Frontal cortex (tissue), 4 donors: ENCODE data around the gene CSNK2B. TPM values are rescaled to one million over a fixed set of nuclear protein-coding genes. Genes with fewer than 3 reads are reported as not detected.

Experiments used
- DNase-seq, 2 donors: peaks; one replicate each; pipeline ENCODE4 v3.0.0; 2012; ENCODE audit warnings: low spot score in 2 of 2
- FAIRE-seq: peaks from 2 replicates; lab custom pipeline; 2012; peaks lifted over from hg19 to GRCh38; lab: Jason Lieb, UNC
- total RNA-seq: library from RNA; depleted of rRNA; stranded (reverse); fragments of >200 nt; gene quantifications from one replicate; pipeline ENCODE4 v1.2.3, GENCODE V29; 2014
- donor health status: control.
- donor health status: control.
- donor health status: control.

Gene CSNK2B
- total RNA-seq, 1 donor from 2014 or later, result 66.0 TPM

DNA sequence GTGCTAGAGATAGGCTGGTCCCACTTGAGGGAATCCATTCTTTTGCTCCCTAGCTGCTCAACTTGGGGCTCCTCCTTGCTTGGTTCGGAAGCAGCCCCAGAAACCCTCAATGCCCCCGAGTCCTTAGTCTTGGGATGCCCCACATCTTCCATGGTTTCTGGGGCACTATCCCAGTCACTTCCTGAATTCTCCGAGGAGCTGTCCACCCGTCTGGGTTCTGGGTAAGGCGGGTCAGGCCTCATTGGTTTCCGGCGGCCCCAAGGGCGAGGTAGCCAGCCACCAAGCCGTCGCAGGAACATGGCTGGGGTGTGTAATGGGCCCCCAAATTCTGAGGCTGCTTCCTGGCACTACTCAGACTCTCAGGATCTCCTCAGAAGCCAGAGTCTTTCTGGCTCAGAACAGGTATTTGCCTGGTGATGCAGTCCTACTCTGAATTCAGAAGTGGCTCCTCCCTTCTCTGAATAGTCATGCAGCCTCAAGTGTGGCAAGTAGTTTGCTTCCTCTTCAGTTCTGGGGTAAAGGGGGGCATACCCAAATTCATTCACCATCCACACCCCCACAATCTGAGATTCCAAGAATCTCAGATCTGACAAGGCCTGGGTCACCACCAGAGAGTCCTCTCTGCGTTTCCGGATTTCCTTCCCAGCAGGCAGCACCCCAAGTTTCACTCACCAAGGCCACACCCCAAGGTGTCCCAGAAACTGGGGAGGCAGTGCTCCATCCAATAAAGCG lies 6.1 kb upstream of the CSNK2B start:
- FAIRE-seq, result no peak
- no peak for DNase-seq

DNA sequence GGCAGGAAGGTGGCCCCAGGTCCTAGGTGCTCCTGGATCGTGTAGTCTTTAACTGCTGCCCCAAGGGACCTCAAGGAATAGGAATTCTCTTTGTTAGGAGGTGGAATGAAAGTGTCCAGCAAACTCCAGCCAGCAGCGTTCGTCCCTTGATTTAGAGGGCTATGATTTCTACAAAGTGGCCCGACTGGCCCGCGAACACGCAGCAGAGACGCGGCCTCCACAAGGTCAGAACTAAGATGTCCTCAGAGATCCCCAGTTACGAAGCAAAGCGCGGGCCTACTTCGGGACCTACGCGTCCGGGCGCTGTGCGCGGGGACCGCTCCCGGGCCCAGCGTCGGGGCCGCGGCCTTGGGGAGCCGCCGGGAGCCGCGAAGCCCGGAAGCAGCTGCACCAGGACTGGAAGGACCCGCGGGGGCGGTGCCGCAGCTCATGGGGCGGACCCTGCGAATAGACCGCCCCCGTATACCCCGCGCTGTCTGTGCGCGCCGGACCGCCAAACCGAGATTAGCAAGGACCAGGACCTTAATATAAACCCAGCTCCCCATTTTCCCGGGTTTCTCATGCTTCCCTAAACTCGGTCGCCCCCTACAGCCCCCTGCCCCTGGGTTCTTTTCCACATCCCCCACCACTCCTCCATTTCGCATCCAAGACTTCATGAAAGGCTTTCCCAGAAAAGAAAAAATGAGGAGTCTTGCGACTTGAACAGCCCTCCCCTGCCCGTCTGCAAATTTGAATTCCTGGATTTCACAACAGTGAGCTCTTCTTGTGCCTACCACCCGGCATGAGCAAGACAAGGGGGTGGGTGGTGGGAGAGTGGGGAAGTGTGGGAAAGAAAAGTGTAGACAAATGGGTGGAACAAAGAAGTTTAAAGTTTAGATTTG lies 5.3 kb upstream of the CSNK2B start, which contains the start of gene C6orf47:
C6orf47 (minus strand) TSS at position 398 of the 881 bp plus-strand sequence. CDS start 831 bp downstream, outside the sequence.
- FAIRE-seq, result no peak
- peak; percentile 75 to 87 for DNase-seq

DNA sequence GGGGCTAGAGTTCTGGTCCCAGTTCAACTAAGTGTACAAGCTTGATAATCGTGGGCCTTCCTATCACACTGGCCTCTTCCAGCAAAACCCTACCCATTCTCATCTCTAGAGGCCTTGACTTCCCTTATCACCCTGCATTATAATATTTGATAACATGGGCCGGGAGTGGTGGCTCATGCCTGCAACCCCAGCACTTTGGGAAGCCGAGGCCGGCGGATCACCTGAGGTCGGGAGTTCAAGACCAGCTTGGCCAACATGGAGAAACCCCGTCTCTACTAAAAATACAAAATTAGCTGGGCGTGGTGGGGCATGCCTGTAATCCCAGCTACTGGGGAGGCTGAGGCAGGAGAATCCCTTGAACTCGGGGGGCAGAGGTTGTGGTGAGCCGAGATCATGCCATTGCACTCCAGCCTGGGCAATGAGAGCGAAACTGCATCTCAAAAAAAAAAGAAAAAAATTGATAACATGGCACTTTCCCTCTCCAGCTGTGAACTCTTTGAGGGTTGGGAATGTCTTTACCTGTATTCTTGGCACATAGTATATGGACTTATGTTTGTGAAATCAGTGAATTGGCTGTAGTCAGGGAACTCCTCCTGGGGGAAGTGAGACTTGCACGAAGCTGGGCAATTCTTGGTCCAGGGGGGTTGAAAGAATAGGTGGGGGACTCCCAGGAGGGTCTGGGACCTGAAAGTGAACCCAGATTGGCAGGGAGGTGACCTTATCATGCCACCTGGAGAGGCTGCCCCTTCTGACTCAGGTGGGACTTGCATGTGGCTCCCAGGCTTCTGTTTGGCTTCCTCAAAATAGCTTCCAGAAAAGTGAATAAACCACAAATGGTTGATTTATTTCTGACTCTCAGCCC lies 4.4 kb upstream of the CSNK2B start:
- FAIRE-seq, result no peak
- DNase-seq, result no peak

DNA sequence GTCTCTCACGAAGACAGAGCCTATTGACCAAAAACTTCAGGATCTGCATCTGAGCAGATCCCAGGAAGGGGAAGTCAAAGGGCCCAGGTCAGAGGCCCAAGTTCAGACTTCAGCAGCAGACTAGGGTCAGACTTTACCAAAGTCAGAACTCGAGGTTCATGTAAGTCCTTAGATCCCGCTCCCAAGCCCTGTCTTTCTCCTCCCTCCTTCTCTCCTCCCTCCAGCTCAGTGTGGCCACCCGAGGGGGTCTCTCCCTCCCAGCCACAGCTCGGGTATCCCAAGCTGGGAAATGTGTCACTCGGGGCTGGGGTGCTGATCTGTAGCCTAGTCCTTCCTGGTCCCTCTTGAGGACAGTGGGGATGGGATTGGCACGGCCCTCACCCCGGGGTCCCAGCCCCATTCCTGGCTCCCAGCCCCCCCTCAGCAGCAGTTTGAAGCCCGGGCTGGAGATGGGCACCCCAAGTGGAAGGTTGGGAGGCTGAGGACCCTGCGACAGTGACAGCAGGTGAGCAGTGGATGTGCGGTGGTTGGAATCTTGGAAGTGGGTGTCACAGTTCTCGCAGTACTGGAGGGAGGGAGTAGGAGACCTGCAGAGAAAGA lies 3.7 kb upstream of the CSNK2B start:
- no peak for DNase-seq
- no peak for FAIRE-seq

DNA sequence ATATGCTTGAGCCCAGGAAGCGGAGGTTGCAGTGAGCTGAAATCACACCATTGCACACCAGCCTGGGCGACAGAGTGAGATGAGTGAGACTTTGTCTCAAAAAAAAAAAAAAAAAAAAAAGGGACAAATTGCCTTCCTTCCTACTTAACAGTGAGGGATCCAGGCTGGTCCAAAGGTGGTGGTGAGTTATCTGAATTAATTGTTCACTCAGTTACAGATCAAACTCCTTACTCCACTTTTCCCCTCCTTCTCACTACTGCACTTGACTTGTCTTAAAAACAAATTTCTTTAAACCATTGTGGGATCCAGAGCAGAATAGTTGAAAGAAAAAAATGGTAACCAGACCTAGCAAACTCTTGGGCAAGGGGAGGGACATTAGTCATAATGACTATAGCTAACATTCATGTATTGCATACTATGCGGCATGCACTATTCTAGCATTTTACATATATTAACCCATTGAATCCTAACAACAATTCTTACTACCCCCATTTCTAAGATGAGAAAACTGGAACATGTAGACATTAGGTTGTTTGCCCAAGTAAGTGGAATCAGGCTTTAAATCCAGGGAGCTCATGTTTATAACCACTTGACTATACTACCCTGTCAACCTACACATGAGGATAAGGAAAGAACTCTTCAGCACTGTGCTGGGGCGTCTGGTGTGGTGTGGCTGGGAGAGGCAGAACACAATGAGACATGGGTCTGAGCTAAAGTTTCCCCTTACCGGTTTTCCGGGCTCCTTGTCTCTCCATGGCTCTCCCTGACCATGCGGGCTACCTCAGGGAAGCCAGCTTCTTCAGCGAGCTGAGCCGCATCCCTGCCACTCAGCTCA lies 2.5 kb upstream of the CSNK2B start:
- FAIRE-seq, result no peak
- no peak for DNase-seq

DNA sequence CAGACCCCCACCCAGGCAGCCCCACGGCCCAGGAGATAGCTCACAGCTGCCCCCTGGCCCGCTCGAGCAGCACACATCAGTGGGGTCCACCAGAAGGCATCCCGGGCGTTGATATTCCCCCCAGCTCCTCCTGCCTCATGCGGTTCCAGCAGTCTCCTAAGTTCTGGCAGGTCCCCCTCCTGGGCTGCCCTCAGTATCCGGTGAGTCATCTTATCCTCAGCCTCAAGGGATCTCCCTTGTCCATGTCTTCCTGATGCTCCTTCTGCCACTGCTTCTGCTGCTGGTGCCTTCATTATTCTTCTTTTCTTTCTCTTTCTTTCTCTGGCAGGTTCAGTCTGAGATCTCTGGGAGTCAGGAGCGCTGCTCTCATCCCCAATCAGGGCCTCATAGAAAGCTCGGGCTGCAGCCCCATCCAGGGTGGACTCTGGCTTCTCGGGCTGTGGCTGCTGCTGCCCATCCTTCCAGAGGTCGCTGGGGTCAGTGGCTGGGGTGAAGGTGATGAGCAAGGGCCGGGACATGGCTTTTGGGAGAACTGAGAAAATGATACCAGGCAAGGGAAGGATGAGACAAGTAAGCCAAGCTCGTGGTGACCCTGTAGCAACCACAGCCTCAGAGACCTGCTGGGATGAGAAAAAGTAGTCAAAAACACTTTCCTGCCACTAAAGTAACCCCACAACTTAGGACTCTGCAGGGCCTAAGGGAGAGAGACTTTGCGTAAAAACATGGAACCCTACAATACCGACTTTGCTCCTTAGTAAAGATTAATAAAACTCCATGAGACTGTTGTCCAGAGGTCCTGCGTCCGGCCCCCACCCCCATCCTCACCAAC lies 1.7 kb upstream of the CSNK2B start:
- no peak for FAIRE-seq
- peak in 1 of 2 donors; percentile 58 for DNase-seq

DNA sequence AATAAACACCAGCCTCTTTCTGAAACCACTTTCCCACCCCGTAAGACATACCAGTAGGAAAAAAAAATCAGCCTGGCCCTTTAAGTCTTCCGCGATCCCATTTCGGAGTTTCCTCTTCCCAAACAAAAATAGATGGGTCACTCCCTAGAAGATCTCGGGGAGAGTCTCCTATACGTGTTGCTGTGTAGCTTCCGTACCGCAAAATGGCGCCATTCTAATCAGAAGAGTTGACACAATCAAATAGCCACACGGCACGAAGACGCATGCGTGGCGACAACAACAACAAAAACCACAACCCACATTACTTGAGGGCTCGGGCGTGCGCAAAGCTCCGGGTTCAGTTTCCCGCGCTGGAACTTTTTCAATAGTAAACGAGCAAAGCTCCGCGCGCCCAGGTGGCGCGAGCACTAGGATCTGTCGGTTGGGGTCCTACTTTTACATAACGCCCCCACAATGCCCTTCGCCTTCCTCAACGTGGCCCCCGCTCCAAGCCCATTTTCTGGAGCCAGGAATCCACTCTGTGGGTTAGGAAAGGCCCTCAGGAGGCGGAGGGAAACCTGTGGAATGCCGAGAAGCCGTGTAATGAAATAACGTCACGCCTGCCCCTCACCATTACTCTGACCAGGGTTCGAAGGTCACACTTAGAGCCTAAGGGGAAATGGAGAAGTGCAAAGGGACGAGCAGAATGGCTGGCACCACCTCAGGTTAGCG lies 935 bp upstream of the CSNK2B start, which contains the start of gene GPANK1:
GPANK1 (minus strand) TSS at position 208 of the 711 bp plus-strand sequence. CDS start 519 bp downstream, outside the sequence.
- DNase-seq (peak; percentile 80 to 81), FAIRE-seq (no peak)

DNA sequence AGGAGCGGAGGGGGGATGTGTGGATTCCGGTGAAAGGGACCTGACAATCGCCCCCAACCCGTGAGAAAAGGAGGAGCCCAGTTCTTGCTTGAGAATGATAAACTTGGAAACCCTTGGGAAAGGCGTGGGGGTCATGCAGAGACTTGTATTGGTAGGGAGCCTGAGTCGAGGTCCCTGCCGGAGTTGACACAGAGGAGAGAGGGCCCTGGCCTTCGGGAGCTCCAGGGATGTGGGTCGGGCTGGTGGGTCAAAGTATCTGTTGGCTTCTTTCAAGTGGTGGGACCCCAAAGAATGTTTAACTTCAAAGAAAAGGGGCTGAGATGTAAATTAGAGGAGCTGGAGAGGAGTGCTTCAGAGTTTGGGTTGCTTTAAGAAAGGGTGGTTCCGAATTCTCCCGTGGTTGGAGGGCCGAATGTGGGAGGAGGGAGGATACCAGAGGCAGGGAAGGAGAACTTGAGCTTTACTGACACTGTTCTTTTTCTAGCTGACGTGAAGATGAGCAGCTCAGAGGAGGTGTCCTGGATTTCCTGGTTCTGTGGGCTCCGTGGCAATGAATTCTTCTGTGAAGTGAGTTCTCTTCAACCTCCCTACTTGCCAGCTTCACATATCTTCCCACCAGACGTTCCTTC lies 571 bp downstream of the CSNK2B start:
- FAIRE-seq (no peak), DNase-seq (no peak)

DNA sequence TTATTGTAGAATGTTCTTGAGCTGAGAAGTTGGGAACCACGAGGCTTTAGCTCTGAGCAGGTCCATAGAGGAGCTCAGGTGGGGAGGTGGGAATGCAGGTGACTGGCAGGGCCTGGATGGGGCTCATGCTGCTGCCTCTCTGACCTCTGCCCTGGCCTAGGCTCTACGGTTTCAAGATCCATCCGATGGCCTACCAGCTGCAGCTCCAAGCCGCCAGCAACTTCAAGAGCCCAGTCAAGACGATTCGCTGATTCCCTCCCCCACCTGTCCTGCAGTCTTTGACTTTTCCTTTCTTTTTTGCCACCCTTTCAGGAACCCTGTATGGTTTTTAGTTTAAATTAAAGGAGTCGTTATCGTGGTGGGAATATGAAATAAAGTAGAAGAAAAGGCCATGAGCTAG lies 3.8 kb downstream of the CSNK2B start, which contains the start of gene LY6G5B:
LY6G5B (plus strand) TSS at position 301 of the 400 bp plus-strand sequence. CDS start 975 bp downstream, outside the sequence.
- FAIRE-seq, result no peak
- no peak for DNase-seq

DNA sequence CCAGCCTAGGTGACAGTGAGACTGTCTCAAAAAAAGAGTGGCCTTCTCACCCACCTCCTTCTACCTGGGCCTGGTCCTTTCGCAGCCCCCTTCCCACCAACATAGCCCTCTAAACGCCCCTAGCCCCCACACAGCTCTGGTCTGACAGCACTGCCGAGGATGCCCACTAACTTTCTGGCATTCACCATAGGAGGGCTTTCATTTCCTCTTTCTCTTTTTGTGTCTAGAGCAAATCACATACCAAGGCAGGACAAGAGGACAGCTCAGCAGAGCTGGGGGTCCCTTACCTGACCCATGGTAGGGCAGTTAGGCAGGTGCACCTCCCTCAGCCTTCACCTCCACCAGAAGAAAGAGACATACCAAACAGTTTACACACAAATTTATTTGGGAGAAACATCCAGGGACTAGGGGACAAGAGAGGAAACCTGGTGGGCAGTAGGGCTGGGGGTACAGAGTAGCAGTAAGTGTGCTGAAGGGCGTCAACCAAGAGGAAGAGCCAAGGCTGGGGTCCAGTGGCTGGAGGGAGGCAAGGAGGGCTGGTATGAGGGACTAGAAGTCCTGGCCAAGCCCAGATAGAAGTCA lies 10.5 kb downstream of the CSNK2B start:
- FAIRE-seq, result no peak
- DNase-seq, result no peak

DNA sequence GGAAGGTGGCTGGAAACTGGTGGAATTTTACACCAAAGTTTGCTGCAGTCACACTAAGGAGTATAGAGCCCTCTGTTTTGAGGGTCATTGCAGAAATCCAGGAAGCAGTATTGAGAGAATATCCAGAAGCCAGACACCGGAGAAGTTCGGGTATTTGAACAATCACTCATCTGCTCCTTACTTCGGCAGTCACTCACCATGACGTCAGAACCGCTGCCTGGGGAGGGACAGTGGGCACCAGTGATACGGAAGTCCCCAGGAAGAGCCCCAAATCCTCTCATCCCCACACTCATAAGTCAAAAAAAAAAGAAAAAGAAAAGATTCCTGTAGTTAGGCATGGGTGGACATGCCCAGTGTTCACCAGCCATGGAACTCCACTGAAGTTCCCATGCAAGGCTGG lies 11.0 kb downstream of the CSNK2B start:
- FAIRE-seq, result no peak
- no peak for DNase-seq

DNA sequence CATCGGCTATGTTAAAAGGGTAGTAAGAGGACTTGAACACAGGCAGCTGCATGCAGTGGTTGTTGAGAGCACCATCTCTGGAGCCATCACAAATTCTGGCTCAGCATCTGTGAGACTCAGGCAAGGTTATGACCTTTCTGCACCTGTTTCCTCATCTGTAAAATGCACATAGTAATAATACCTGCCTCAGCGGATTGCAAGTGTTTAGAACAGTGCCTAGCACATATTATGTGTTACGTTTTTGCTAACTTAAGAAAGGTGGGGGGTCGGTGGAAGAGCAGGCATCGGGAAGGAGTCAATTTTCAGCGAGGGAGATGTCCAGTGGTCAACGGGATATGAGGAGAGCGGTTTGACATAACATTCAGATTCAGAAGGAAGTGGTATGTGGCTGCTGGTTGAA lies 12.1 kb downstream of the CSNK2B start:
- no peak for DNase-seq
- FAIRE-seq, result no peak

DNA sequence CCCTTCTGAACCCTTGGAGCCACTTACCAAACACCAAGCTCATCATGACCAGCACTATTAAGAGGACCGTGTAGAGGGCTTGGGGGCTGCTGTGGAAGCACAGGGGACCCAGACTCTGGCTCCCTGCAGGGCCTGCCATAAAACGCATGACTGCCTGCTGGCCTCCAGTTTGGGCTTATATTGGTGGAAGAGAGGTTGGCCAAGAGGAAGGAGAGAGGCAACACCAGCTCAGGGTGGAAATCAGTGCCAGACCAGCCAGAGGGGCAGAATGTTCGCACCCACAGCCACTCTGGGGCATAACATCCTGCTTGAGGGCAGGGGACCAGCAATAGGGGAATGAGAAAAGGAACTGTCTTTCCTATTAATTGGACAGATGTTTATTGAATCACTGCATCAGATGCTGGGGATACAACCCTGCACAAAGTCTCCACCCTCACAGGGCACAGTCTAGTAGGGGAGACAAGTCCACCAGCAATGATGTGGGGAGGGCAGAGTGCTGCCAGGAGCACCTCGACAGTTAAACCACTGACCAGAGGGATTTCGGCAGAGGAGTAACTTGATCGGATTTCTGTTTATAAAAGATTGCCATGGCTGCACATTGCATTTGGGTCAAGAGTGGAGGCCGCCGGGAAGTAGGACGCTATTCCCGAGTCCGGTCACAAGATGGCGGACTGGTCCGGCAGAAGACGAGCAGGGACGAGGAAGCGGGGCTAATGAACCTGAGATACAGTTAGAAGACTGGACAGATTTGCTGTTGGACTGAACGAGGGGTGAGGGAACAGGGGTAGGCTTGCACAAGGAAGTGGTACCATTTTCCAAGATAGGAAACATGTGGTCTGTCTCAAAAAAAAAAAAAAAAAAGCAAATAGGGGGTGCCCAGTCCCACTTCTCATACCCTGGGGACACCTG lies 14.6 kb downstream of the CSNK2B start, which contains the start of gene LY6G5C:
LY6G5C (minus strand) TSS at position 842 of the 909 bp plus-strand sequence; CDS start at position 148, 694 bp downstream.
- DNase-seq (peak; percentile 71 to 83), FAIRE-seq (no peak)

DNA sequence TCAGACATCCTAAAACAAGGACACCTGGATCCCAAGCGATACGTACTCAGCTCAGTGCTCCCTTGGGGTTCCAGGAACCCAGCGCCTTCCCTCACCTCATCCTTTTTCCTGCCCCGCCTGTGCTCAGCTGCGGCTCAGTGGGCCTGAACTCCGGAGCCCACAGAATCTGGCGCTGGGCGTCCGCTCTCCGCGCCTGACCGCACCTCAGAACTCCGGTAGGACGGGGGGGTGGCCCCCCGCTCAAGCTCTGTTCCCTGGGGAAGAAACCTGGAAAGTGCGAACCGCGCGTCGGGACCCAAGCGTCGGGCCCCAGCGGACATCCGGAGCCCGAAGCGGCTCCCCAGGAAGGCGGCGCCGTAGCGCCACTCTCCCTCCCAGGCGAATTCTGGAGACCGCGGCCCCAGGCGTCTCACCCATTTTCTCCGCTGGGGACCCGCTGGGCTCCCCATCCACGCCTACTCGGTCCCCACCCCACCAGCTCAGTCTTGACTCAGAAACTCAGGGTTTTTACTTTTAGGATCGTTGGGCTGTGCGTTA lies 15.3 kb downstream of the CSNK2B start:
- FAIRE-seq (no peak), DNase-seq (peak in 1 of 2 donors; percentile 67)

DNA sequence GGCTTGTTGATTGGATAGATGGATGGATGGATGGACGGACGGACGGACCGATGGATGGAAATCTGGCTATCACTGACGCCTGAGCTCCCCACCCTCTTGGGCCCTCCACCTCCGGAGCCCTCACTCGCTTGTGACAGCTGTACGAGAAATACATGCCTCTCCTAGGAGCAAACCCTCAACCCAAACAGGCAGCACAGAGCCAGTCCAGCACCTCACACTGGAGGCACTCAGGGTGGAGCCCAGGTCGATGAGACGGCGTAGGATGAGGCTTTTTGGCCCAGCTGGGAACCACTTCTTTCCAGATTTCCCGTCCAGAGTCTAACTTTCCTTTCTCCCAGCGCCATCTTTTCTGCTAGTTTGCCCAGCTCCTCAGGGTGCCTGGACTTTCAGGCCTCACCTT lies 17.7 kb downstream of the CSNK2B start:
- FAIRE-seq (no peak), DNase-seq (no peak)
